Measurements from ENCODE around the gene ZSCAN29.
"Not testable (repeated sequence)": the region's sequence is repeated elsewhere in the genome, so short reads cannot be mapped to it uniquely, and the experiment has no call there.

ZSCAN29 gene

GRCh38 chr15:43370975-43371974, at the start of gene ZSCAN29, which contains the start of gene TUBGCP4:
ZSCAN29 (minus strand) TSS chr15:43371043; CDS start chr15:43369913, 1,130 bp downstream.
TUBGCP4 (plus strand) TSS chr15:43371101; CDS start chr15:43371355, 254 bp downstream.
- peak; percentile 64 for DNase-seq (ENCODE audit: low read depth)

- DNase-seq (ENCODE audit: low read depth) = no peak
Measured at GRCh38 chr15:43420435-43420834, 49.6 kb upstream of the ZSCAN29 start.

- no peak for DNase-seq (ENCODE audit: low read depth)
Measured at GRCh38 chr15:43414196-43414595, 43.4 kb upstream of the ZSCAN29 start.

GRCh38 chr15:43412096-43412495, 41.3 kb upstream of the ZSCAN29 start:
- DNase-seq (ENCODE audit: low read depth) = no peak

GRCh38 chr15:43410572-43411214, 39.9 kb upstream of the ZSCAN29 start:
- DNase-seq (ENCODE audit: low read depth) = peak; percentile 10

DNA sequence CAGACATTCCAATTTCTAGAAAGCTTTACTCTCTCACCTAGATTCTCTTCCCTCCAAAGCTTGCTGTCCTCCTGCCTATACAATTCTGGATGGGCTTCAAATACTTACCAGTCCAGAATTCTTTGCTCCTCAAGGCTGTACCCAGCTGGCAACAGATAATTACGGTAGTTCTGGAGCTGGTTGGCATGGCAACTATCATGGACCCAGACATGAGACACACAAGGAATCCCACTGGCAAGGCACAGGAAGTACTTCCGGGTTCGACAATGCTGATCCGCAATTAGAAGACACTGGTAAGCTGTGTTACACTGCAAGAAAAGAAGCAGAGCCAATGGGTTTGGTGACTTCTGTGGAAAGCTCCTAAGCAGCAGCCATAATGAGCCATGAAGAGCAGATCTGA, 37.9 kb upstream of the ZSCAN29 start:
- DNase-seq (ENCODE audit: low read depth) = no peak

DNA sequence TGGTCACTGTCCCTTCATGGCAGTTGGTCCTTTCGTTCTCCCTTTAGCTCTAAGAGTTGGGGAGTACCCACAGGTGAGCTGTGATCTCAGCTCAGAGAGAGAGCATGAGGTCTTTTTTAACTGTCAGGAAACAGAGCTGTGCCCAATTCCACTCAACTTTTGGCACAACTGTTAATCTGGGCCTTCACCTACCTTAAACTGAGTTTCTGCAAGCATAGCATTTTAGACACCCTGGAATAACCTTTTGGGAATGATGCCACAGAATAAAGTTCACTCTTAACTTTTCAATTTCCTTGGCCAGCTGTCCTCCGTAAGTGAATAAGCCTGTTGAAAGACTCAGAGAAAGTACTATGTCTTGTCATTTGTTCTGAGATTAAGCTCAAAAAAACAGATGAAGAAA, 36.0 kb upstream of the ZSCAN29 start:
- DNase-seq (ENCODE audit: low read depth) = no peak

DNA sequence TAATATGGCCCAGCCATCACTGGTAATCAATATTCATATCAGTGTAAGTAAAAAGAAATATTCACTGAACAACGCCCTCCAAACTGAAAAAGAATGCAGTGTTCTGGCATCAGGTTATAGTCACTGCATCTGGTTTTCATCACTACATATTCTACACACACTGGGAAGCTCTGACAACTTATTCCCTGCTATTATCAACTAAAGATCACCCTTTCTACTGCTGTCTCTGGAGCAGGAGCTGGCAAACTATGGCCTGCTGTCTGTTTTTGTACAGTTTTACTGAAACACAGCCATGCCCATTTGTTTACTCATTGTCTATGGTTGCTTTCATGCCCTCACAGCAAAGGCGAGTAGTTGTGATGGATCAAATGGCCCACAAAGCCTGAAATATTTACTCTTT, 35.3 kb upstream of the ZSCAN29 start:
- peak; percentile 18 for DNase-seq (ENCODE audit: low read depth)

GRCh38 chr15:43404130-43404529, 33.3 kb upstream of the ZSCAN29 start:
- no peak for DNase-seq (ENCODE audit: low read depth)

GRCh38 chr15:43403616-43404015, 32.8 kb upstream of the ZSCAN29 start:
- no peak for DNase-seq (ENCODE audit: low read depth)

DNA sequence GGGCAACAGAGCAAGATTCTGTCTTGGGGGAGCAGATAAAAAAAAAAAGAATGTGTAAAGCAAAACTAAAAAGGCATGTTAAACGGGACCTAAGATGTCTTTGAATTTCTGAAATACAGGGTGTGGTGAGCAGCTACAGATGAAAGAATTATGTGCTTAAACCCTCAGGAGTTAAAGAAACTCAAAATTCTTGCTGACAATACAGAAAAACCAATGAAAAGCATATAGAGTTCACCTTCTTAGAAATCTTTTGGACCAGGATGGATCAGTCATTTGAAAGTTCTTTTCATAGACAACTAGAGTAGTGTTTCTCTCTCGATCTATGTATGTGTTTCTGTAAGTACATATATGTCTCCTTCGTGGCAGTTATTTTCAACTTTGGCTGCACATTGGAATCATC, 31.4 kb upstream of the ZSCAN29 start:
- no peak for DNase-seq (ENCODE audit: low read depth)

- DNase-seq (ENCODE audit: low read depth) = not testable (repeated sequence)
Measured at GRCh38 chr15:43393592-43393991, 22.7 kb upstream of the ZSCAN29 start.

- DNase-seq (ENCODE audit: low read depth) = peak; percentile 40
Measured at GRCh38 chr15:43390723-43391122, 19.9 kb upstream of the ZSCAN29 start.

DNA sequence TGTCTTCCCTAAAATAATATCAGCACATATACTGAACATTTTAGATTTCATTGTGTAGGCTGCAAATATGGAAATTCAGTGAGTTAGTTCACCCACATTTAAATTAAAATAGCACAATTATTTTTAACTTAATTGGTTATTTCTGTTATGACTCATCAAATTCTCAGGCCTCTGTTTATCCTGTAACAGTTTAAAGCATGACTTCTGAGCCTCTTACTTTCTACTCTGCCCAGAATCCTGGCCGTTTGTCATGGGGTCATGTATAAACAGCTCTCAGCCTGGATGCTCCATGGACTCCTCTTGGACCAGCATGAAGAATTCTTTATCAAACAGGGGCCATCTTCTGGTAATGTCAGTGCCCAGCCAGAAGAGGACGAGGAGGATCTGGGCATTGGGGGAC, 12.2 kb upstream of the ZSCAN29 start:
- DNase-seq (ENCODE audit: low read depth) = peak; percentile 27

GRCh38 chr15:43382310-43382709, 11.5 kb upstream of the ZSCAN29 start:
- no peak for DNase-seq (ENCODE audit: low read depth)

DNA sequence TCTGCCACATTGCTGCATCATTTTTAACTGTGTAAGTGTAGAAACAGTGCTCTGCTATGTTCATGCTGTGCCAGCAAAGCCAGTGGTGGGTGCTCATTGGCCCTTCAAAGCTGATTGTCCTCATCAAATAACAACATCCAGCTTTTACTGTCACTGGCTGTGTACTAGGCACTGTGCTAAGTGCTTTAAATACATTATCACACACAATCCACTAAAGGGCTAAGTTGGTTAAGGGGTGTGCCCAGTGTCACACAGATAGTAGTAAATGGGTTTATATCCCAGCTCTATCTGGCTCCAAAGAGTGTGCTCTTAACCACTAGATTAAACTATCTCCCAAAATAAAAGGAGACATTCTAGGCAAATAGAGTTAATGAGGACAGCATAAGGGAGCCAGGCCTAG, 7.8 kb upstream of the ZSCAN29 start:
- no peak for DNase-seq (ENCODE audit: low read depth)

- DNase-seq (ENCODE audit: low read depth) = peak; percentile 11
Measured at GRCh38 chr15:43376017-43376705, 5.3 kb upstream of the ZSCAN29 start.

- peak; percentile 29 for DNase-seq (ENCODE audit: low read depth)
Measured at GRCh38 chr15:43370310-43370974, 401 bp downstream of the ZSCAN29 start.

- no peak for DNase-seq (ENCODE audit: low read depth)
Measured at GRCh38 chr15:43361313-43361903, 9.4 kb downstream of the ZSCAN29 start.

DNA sequence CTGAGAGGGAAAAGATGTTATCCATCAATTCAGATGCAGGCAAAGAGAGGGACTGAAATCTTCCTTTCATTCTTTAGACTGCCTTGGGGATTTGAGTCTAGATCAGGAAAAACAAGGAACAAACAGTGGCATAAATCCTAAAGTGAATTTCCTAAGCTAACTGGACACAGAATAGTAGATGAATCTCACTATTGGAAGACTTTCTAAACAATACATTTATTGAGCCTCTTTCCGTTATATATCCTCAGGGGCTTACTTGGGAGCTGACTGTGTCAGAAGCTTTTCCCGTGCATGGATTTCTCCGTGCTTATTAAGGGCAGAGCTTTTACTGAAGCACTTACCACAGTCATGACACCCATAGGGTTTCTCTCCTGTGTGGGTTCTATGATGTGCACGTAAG, 10.0 kb downstream of the ZSCAN29 start:
- DNase-seq (ENCODE audit: low read depth) = no peak

DNA sequence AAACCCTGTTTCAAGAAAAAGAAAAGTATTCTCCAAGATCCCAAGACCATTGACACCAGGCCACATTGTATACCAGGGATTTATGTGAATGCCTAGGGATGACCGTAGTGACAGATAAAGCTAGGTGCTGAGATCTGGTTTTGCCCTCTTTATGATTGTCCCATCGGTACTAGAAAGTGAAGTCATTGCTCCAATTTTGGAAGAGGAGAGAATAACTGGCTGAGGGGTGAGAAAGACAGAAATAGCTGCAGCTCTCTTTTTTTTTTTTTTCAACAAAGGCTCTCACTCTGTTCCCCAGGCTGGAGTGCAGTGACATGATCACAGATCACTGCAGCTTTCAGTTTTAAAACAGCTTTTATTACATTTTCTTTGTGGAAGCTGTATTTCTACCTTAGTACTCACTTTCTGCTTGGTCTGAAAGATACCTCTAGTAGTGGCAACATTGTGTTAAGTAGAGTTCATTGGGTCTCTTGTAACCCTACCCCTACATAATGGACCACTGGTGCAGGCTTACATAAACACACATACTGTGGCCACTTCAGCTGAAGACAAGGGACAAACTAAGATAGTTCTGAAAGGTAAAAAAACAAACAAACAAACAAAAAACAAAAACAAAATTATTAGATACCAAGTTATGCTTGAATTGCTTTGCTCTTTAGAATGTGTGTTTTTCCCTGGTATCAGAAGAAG, 18.0 kb downstream of the ZSCAN29 start:
- no peak for DNase-seq (ENCODE audit: low read depth)

Data from fibroblast of gingiva (primary cell).